Heart left ventricle (tissue), 13 donors: ENCODE results near the gene IMMP2L.

Experiments
- CTCF ChIP-seq, 12 donors: fragments of 200-600 bp; sonication (generic) in 4 of 12; IDR thresholded peaks; one replicate each; pipeline versions ENCODE4 v1.5.0 to v1.8.0; 2018 to 2022; ENCODE audit warnings: antibody characterized with exemption in 12 of 12, mild to moderate bottlenecking in 5 of 12
- POLR2A ChIP-seq, 2 donors: fragments of 450-650 bp; IDR thresholded peaks; one replicate each; pipeline ENCODE4 v1.6.1; 2017; ENCODE audit warnings: antibody characterized with exemption in 2 of 2, mild to moderate bottlenecking in 2 of 2, moderate library complexity in 2 of 2
- donor health status: ischemic (EF 13 %, LVEDD 7.1; RV severe dilation, severe dysfunction).
- donor health status: DM: no; HTN: yes; CAD: no.
- donor health status: DM: no; HTN: no; CAD: no.
- donor health status: ischemic (EF 25% LVEDD 6.9; RV normal size, moderate dysfunction).
- donor health status: ischemic (EF 25% LVEDD 5.7; RV mildly dilated, moderate dysfunction).
- donor health status: ischemic (EF 35%, LVEDD 5.7; RV mildly dilated, moderate dysfunction).
- donor health status: nonischemic (EF 11% LVEDD 7.7; RV severe dilation, severe dysfunction).
- donor health status: DM: yes; HTN: yes; CAD: no.
- donor health status: PGD.
- donor health status: ischemic (EF 29% LVEDD 5.4; RV normal size, mild dysfunction).
- donor health status: nonischemic (EF 23%, LVEDD 6.1; RV moderate dilation, normal function).

DNA sequence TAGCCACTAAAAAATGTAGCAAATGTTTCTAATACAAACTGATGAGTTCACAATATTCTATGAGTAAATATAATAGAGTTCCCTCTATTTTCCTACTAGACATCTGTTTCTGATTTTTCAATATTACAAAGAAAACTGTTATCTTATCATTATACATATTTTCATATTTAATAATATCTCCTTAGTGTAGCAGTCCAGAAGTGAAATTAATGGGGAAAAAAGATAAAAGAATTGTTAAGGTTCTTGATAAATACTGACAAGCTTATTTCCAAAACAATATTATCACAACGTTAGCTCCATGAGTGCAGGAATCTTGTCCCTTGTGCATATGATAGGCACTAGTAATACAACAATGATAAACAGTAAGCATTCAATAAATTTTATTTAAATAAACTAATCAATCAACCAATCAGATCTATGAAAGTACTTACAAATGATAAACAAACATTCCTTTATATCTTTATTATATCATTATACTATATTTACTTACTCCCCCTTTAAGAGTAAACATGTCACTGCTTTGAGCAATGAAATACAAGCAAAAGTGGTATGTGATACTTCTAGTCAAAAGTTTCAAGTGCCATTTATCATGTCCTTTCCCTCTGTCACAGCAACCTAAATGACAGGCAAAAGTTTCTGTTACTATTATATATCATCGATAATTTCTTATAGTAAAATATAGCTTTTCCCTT is 103.1 kb downstream of the IMMP2L start:
- TF ChIP-seq POLR2A (IDR thresholded peaks at IDR 0.05) (no peak), CTCF (IDR thresholded peaks at IDR 0.05) (no peak)
